HepG2 (cell line): ENCODE measurements around the gene PRKCD. TPM values are rescaled to one million over a fixed set of nuclear protein-coding genes. Genes with fewer than 3 reads are reported as not detected.
A peak's percentile ranks its signal among the peaks of the same experiment; 100 is the strongest.

Source experiments
- BCL6 ChIP-seq: IDR thresholded peaks from 2 replicates; pipeline ENCODE4 v1.6.1; 2016; ENCODE audit warnings: missing genetic modification reagents, missing compliant biosample characterization
- CENPX ChIP-seq: sonication (generic); formaldehyde crosslinking; IDR thresholded peaks from 2 replicates; pipeline ENCODE4 v1.9.0; 2021; ENCODE audit warnings: mild to moderate bottlenecking, missing genetic modification reagents, moderate library complexity
- GATAD2A ChIP-seq: IDR thresholded peaks from 2 replicates; pipeline ENCODE4 v1.6.1; 2016
- HMGXB3 ChIP-seq: sonication (generic); formaldehyde crosslinking; IDR thresholded peaks from 2 replicates; pipeline ENCODE4 v1.4.0; 2020; ENCODE audit warnings: missing genetic modification reagents, borderline replicate concordance
- NAIF1 ChIP-seq: sonication (generic); formaldehyde crosslinking; IDR thresholded peaks from 2 replicates; pipeline ENCODE4 v1.5.0; 2020; ENCODE audit warnings: mild to moderate bottlenecking, missing genetic modification reagents, borderline replicate concordance
- NFE2 ChIP-seq: sonication (generic); formaldehyde crosslinking; IDR thresholded peaks from 2 replicates; pipeline ENCODE4 v1.4.0; 2020; ENCODE audit warnings: missing genetic modification reagents
- REST ChIP-seq, 2 experiments: IDR thresholded peaks; 2 replicates each; pipeline ENCODE4 v1.6.1; 2011 to 2012; ENCODE audit warnings: low read length in 2 of 2, borderline replicate concordance in 1 of 2, low read depth in 1 of 2, mild to moderate bottlenecking in 1 of 2, moderate library complexity in 1 of 2
- STAT5B ChIP-seq: sonication (generic); formaldehyde crosslinking; IDR thresholded peaks from 2 replicates; pipeline ENCODE4 v1.4.0; 2020; ENCODE audit warnings: missing genetic modification reagents
- ZNF12 ChIP-seq: sonication (generic); formaldehyde crosslinking; IDR thresholded peaks from 2 replicates; pipeline ENCODE4 v1.5.0; 2020; ENCODE audit warnings: missing genetic modification reagents
- ZNF260 ChIP-seq: sonication (generic); formaldehyde crosslinking; IDR thresholded peaks from 2 replicates; pipeline ENCODE4 v1.4.0; 2020; ENCODE audit warnings: missing genetic modification reagents, low read depth, mild to moderate bottlenecking, borderline replicate concordance
- ZNF335 ChIP-seq: sonication (generic); formaldehyde crosslinking; IDR thresholded peaks from 2 replicates; pipeline ENCODE4 v1.4.0; 2020; ENCODE audit warnings: missing genetic modification reagents
- ZNF460 ChIP-seq: sonication (generic); formaldehyde crosslinking; IDR thresholded peaks from 2 replicates; pipeline ENCODE4 v1.5.1; 2020; ENCODE audit warnings: missing genetic modification reagents, mild to moderate bottlenecking, borderline replicate concordance
- ZNF687 ChIP-seq: sonication (generic); formaldehyde crosslinking; IDR thresholded peaks from 2 replicates; pipeline ENCODE4 v1.5.1; 2020; ENCODE audit warnings: mild to moderate bottlenecking, missing genetic modification reagents, moderate library complexity
- ZSCAN9 ChIP-seq: IDR thresholded peaks from 2 replicates; pipeline ENCODE4 v1.6.1; 2016; ENCODE audit warnings: borderline replicate concordance
- polyA plus RNA-seq, 8 experiments: library from polyadenylated mRNA; depleted of rRNA in 3 of 8; stranded (reverse) in 7 of 8; unstranded in 1 of 8; fragments of >200 nt; fragmentation: Illumina TruSeq in 4 of 8; extraction: Trizol in 4 of 8; gene quantifications; 2 replicates each; pipeline versions ENCODE4 v1.2.1 to v1.2.3, GENCODE V29; 2011 to 2016; ENCODE audit warnings: low read depth in 4 of 8, missing spikeins in 1 of 8, mixed read lengths in 1 of 8; ENCODE audit not compliant: insufficient read depth in 1 of 8
- total RNA-seq, 5 experiments: library from RNA; depleted of rRNA; stranded (reverse); fragments of >200 nt; fragmentation: Illumina TruSeq; extraction: Trizol; gene quantifications; 2 replicates each; pipeline ENCODE4 v1.2.3, GENCODE V29; 2016; ENCODE audit warnings: low read depth in 1 of 5

The PRKCD gene
- total and polyA plus RNA-seq, 2 of the 13 experiments (the other 11 are each of a cell fraction or from before 2014, with no cell fraction given), result 1.6 to 40.7 TPM

- peak; percentile 98 for TF ChIP-seq ZNF687 (CRISPR knock-in tag)
- TF ChIP-seq ZNF460 (CRISPR knock-in tag), result peak; percentile 81; the same call in 1 of the 2 replicates
- peak; percentile 99 for TF ChIP-seq NFE2 (CRISPR knock-in tag)
- TF ChIP-seq NAIF1, result no peak
- 0 out of 2 replicates have a peak, but pooled peaks have one; percentile 52 for TF ChIP-seq ZNF335 (CRISPR knock-in tag)
- peak; percentile 6; the same call in 1 of the 2 replicates for TF ChIP-seq BCL6 (CRISPR knock-in tag)
- no peak for TF ChIP-seq CENPX (CRISPR knock-in tag)
- peak; percentile 51; the same call in 1 of the 2 replicates for TF ChIP-seq HMGXB3 (CRISPR knock-in tag)
- peak; percentile 98 for TF ChIP-seq ZNF12 (CRISPR knock-in tag)
- TF ChIP-seq REST (IDR thresholded peaks at IDR 0.05; ENCODE audit: borderline replicate concordance in 1 of 2, low read depth in 1 of 2, low read length in 2 of 2), result 0 out of 4 replicates have a peak, but pooled peaks of 1 of the 2 experiments have one; percentile 13
- no peak for TF ChIP-seq STAT5B (CRISPR knock-in tag)
- peak; percentile 60; the same call in 1 of the 2 replicates for TF ChIP-seq GATAD2A
- no peak for TF ChIP-seq ZNF260
- 0 out of 2 replicates have a peak, but pooled peaks have one; percentile 33 for TF ChIP-seq ZSCAN9
Observed at GRCh38 chr3:53236112-53236841, 75.3 kb downstream of the PRKCD start (continued).
